HL-60 (cell line): Measurements from ENCODE around the gene KLHDC8A.

Experiments
- DNase-seq, 2 experiments: peaks; one replicate each; pipeline ENCODE4 v3.0.0-alpha.2; 2010 to 2020; ENCODE audit warnings: low read depth in 1 of 2, low spot score in 1 of 2
- H3K27ac ChIP-seq: fragments of 250-450 bp; sonication (Bioruptor Pico); replicated peaks from 2 replicates; pipeline ENCODE4 v1.5.1; 2020; ENCODE audit warnings: mild to moderate bottlenecking, moderate library complexity
- H3K27me3 ChIP-seq: fragments of 250-450 bp; sonication (Bioruptor Pico); 2 replicates; pipeline ENCODE4 v1.5.1; 2021; ENCODE audit warnings: mild to moderate bottlenecking, moderate library complexity; ENCODE audit not compliant: insufficient read depth, poor library complexity, severe bottlenecking
- H3K4me3 ChIP-seq: replicated peaks from 2 replicates; pipeline ENCODE4 v1.5.1; 2011; ENCODE audit warnings: mild to moderate bottlenecking, control low read depth, low read length; ENCODE audit not compliant: insufficient read depth
- GABPA ChIP-seq: IDR thresholded peaks from 2 replicates; pipeline ENCODE4 v1.6.1; 2012; ENCODE audit warnings: low read depth
- POLR2AphosphoS5 ChIP-seq: IDR thresholded peaks from 2 replicates; pipeline ENCODE4 v1.6.1; 2012; ENCODE audit warnings: low read depth
- SPI1 ChIP-seq: IDR thresholded peaks from 2 replicates; pipeline ENCODE4 v1.6.1; 2012; ENCODE audit warnings: low read depth, mild to moderate bottlenecking, borderline replicate concordance
- TF ChIP-seq, protein P1 (sequence below): IDR thresholded peaks from one replicate; pipeline ENCODE4 v1.5.1; 2011; ENCODE audit warnings: low read length, control low read depth, inconsistent platforms; ENCODE audit not compliant: insufficient read depth
- TF ChIP-seq, protein P2 (sequence below): IDR thresholded peaks from 2 replicates; pipeline ENCODE4 v1.6.1; 2012; ENCODE audit warnings: low read depth; ENCODE audit not compliant: insufficient replicate concordance

KLHDC8A gene

DNA sequence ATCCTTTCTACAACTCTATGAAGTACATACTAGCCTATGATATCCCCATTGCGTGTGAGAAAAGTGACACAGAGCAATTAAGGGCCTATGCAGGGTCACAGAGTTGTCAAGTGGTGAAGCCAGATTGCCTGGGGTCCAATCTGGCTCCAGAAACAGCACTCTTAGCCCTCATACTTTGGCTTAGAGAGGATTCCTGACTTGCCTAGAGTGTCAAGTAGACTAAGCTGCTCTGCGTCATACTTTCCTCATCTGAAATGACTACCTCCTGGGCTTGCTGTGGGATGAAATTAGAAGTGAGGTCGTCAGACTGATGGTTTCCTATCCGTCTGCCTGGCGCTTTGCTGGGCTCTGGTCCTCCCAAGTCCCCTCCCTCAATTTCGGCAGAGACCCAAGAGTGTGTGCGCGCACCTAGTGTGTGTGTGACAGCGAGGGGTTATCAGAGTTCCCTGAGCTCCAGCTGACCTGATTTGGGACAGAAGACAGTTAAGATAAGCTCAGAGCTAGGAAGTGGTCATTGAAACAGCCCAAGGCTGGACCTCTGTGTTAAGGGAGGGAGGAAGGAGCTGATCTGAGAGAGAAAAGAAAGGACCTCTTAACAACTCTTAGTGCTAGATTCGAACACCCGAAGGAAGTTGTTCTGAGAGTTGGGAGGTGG is 29.8 kb downstream of the KLHDC8A start:
- Histone ChIP-seq H3K27me3 (peaks cover 14% of the 10 kb centered on the region), H3K27ac (no peak overlapping the region), H3K4me3 (no peak overlapping the region)
- no peak for TF ChIP-seq POLR2AphosphoS5
- TF ChIP-seq, protein P1, sequence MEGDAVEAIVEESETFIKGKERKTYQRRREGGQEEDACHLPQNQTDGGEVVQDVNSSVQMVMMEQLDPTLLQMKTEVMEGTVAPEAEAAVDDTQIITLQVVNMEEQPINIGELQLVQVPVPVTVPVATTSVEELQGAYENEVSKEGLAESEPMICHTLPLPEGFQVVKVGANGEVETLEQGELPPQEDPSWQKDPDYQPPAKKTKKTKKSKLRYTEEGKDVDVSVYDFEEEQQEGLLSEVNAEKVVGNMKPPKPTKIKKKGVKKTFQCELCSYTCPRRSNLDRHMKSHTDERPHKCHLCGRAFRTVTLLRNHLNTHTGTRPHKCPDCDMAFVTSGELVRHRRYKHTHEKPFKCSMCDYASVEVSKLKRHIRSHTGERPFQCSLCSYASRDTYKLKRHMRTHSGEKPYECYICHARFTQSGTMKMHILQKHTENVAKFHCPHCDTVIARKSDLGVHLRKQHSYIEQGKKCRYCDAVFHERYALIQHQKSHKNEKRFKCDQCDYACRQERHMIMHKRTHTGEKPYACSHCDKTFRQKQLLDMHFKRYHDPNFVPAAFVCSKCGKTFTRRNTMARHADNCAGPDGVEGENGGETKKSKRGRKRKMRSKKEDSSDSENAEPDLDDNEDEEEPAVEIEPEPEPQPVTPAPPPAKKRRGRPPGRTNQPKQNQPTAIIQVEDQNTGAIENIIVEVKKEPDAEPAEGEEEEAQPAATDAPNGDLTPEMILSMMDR = no peak
- TF ChIP-seq SPI1 = no peak
- TF ChIP-seq GABPA = no peak
- TF ChIP-seq, protein P2, sequence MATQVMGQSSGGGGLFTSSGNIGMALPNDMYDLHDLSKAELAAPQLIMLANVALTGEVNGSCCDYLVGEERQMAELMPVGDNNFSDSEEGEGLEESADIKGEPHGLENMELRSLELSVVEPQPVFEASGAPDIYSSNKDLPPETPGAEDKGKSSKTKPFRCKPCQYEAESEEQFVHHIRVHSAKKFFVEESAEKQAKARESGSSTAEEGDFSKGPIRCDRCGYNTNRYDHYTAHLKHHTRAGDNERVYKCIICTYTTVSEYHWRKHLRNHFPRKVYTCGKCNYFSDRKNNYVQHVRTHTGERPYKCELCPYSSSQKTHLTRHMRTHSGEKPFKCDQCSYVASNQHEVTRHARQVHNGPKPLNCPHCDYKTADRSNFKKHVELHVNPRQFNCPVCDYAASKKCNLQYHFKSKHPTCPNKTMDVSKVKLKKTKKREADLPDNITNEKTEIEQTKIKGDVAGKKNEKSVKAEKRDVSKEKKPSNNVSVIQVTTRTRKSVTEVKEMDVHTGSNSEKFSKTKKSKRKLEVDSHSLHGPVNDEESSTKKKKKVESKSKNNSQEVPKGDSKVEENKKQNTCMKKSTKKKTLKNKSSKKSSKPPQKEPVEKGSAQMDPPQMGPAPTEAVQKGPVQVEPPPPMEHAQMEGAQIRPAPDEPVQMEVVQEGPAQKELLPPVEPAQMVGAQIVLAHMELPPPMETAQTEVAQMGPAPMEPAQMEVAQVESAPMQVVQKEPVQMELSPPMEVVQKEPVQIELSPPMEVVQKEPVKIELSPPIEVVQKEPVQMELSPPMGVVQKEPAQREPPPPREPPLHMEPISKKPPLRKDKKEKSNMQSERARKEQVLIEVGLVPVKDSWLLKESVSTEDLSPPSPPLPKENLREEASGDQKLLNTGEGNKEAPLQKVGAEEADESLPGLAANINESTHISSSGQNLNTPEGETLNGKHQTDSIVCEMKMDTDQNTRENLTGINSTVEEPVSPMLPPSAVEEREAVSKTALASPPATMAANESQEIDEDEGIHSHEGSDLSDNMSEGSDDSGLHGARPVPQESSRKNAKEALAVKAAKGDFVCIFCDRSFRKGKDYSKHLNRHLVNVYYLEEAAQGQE = no peak
- DNase-seq = no peak

DNA sequence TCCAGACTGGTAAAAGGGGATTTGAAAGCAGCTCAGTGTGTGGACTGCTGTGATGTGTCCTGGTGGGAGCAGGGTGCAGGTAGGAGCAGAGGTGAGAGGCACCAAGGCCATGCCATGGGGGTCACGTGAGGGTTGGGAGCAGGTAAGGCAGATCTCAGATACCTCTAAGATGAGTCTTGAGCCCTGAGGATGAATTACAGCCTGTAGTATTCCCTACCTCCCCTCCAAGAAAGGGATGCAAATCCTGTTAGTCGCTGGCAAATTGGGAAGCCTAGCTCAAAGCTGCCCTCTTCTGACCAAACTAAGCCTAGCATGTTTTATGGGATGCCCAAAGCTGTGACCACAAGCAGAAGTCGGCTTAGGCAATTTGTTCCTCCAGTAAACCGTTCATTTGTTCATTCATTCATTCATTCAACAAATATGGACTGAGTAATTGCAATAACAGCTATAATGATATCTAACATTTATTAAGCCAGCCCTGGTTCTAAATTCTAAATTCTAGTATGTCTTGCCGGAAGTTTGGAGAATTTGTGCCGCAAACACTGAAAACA is 31.3 kb downstream of the KLHDC8A start:
- no peak overlapping the region for H3K27ac ChIP-seq
- no peak overlapping the region for H3K4me3 ChIP-seq
- TF ChIP-seq SPI1 (no peak), POLR2AphosphoS5 (no peak), GABPA (no peak)
- TF ChIP-seq, protein P1 = peak; percentile 57
- TF ChIP-seq, protein P2 = no peak
- DNase-seq = peak; percentile 48 to 56
- H3K27me3 ChIP-seq = peaks cover 21% of the 10 kb centered on the region

DNA sequence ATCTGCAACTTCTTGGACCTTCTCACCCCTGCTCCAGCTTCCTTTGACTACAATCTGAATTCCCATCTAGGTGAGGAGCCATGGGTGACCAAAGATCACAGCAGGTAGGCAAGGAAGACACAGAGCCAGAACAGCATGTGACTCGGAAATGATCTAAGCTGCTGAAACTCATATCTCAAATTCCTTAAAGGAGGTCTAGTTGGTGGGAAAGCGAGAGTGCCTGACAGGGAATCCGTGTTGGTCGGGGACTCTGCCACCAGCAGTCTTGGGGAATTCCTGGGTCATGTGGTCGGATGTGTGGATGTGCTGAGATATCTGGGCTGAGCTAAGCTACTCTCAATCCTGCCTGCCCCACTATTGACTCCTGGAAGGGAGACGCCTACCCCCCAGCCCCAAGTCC is 31.9 kb downstream of the KLHDC8A start:
- no peak overlapping the region for H3K4me3 ChIP-seq
- no peak overlapping the region for H3K27ac ChIP-seq
- peaks cover 21% of the 10 kb centered on the region for H3K27me3 ChIP-seq
- TF ChIP-seq, protein P2 = no peak
- TF ChIP-seq, protein P1 = no peak
- no peak for TF ChIP-seq POLR2AphosphoS5
- no peak for TF ChIP-seq GABPA
- TF ChIP-seq SPI1 = no peak
- DNase-seq = no peak
